ENCODE data around the gene PPP2R2B.

PPP2R2B gene

GRCh38 chr5:146698651-146699050 is 179.9 kb downstream of the PPP2R2B start:
- no peak overlapping the region for H4K91ac ChIP-seq (ENCODE audit: low read depth, low read length)
- H3K27ac ChIP-seq (ENCODE audit: low read depth, low read length): no peak overlapping the region
- no peak overlapping the region for H2AK5ac ChIP-seq (ENCODE audit: low read length)
- no peak overlapping the region for H3K9ac ChIP-seq (ENCODE audit: low read length)
- no peak overlapping the region for H2AFZ ChIP-seq (ENCODE audit: insufficient read depth, low read length, poor library complexity)
- H3K79me2 ChIP-seq (ENCODE audit: control insufficient read depth, insufficient read depth, low read length, poor library complexity): no peaks in the 10 kb centered on the region
- no peak overlapping the region for H3K23ac ChIP-seq (ENCODE audit: low read length)
- no peaks in the 10 kb centered on the region for H3K27me3 ChIP-seq (ENCODE audit: insufficient read depth, low read length)
- no peak overlapping the region for H3K4me3 ChIP-seq (ENCODE audit: low read depth, low read length)
- no peak overlapping the region for H3K4me2 ChIP-seq (ENCODE audit: low read length)
- H4K12ac ChIP-seq (ENCODE audit: low read depth, low read length): no peak overlapping the region
- H3K4ac ChIP-seq (ENCODE audit: low read depth, low read length): no peak overlapping the region
- peak; percentile 24 to 73 for DNase-seq
- H2BK12ac ChIP-seq (ENCODE audit: low read length): no peak overlapping the region
- no peak overlapping the region for H3K18ac ChIP-seq (ENCODE audit: low read length)
- no peaks in the 10 kb centered on the region for H3K4me1 ChIP-seq (ENCODE audit: control insufficient read depth in 1 of 2, insufficient read depth in 2 of 2, low read length in 2 of 2)
- no peaks in the 10 kb centered on the region for H3K79me1 ChIP-seq (ENCODE audit: low read length)
- no peak overlapping the region for H3K14ac ChIP-seq (ENCODE audit: low read length)
- H3K9me3 ChIP-seq (ENCODE audit: insufficient read depth, low read depth, low read length): no peaks in the 10 kb centered on the region
- H3K36me3 ChIP-seq (ENCODE audit: control insufficient read depth in 1 of 2, insufficient read depth in 2 of 2, low read length in 2 of 2): no peaks in the 10 kb centered on the region
- WGBS (ENCODE audit: extremely low coverage, insufficient coverage, insufficient read length): no CpG with 5 or more reads among the region's 1 CpG
- no peak overlapping the region for H4K8ac ChIP-seq (ENCODE audit: low read depth, low read length)
- H2BK5ac ChIP-seq (ENCODE audit: low read depth, low read length, poor library complexity): no peak overlapping the region
- no peak overlapping the region for H2BK120ac ChIP-seq (ENCODE audit: insufficient read depth, low read length, poor library complexity)

GRCh38 chr5:146697211-146697610 is 181.3 kb downstream of the PPP2R2B start:
- no peak overlapping the region for H4K91ac ChIP-seq (ENCODE audit: low read depth, low read length)
- no peak overlapping the region for H2BK120ac ChIP-seq (ENCODE audit: insufficient read depth, low read length, poor library complexity)
- no peak overlapping the region for H3K4me2 ChIP-seq (ENCODE audit: low read length)
- no peak overlapping the region for H3K14ac ChIP-seq (ENCODE audit: low read length)
- H3K27ac ChIP-seq (ENCODE audit: low read depth, low read length): no peak overlapping the region
- no peak overlapping the region for H2BK5ac ChIP-seq (ENCODE audit: low read depth, low read length, poor library complexity)
- H3K9ac ChIP-seq (ENCODE audit: low read length): no peak overlapping the region
- H2BK12ac ChIP-seq (ENCODE audit: low read length): no peak overlapping the region
- H2AK5ac ChIP-seq (ENCODE audit: low read length): no peak overlapping the region
- no peak overlapping the region for H2AFZ ChIP-seq (ENCODE audit: insufficient read depth, low read length, poor library complexity)
- no peaks in the 10 kb centered on the region for H3K36me3 ChIP-seq (ENCODE audit: control insufficient read depth in 1 of 2, insufficient read depth in 2 of 2, low read length in 2 of 2)
- no peaks in the 10 kb centered on the region for H3K79me1 ChIP-seq (ENCODE audit: low read length)
- no peak overlapping the region for H4K12ac ChIP-seq (ENCODE audit: low read depth, low read length)
- H3K4me1 ChIP-seq (ENCODE audit: control insufficient read depth in 1 of 2, insufficient read depth in 2 of 2, low read length in 2 of 2): no peaks in the 10 kb centered on the region
- no peaks in the 10 kb centered on the region for H3K79me2 ChIP-seq (ENCODE audit: control insufficient read depth, insufficient read depth, low read length, poor library complexity)
- H4K8ac ChIP-seq (ENCODE audit: low read depth, low read length): no peak overlapping the region
- no peaks in the 10 kb centered on the region for H3K9me3 ChIP-seq (ENCODE audit: insufficient read depth, low read depth, low read length)
- no peaks in the 10 kb centered on the region for H3K27me3 ChIP-seq (ENCODE audit: insufficient read depth, low read length)
- H3K4me3 ChIP-seq (ENCODE audit: low read depth, low read length): no peak overlapping the region
- no peak overlapping the region for H3K4ac ChIP-seq (ENCODE audit: low read depth, low read length)
- H3K18ac ChIP-seq (ENCODE audit: low read length): no peak overlapping the region
- no peak overlapping the region for H3K23ac ChIP-seq (ENCODE audit: low read length)
- no peak for DNase-seq

GRCh38 chr5:146695646-146696045 is 182.9 kb downstream of the PPP2R2B start:
- no peak overlapping the region for H2BK12ac ChIP-seq (ENCODE audit: low read length)
- H3K79me2 ChIP-seq (ENCODE audit: control insufficient read depth, insufficient read depth, low read length, poor library complexity): no peaks in the 10 kb centered on the region
- no peak overlapping the region for H4K8ac ChIP-seq (ENCODE audit: low read depth, low read length)
- no peaks in the 10 kb centered on the region for H3K79me1 ChIP-seq (ENCODE audit: low read length)
- H3K4me1 ChIP-seq (ENCODE audit: control insufficient read depth in 1 of 2, insufficient read depth in 2 of 2, low read length in 2 of 2): no peaks in the 10 kb centered on the region
- H3K23ac ChIP-seq (ENCODE audit: low read length): no peak overlapping the region
- H3K4ac ChIP-seq (ENCODE audit: low read depth, low read length): no peak overlapping the region
- no peaks in the 10 kb centered on the region for H3K27me3 ChIP-seq (ENCODE audit: insufficient read depth, low read length)
- no peak overlapping the region for H3K4me2 ChIP-seq (ENCODE audit: low read length)
- H3K9me3 ChIP-seq (ENCODE audit: insufficient read depth, low read depth, low read length): no peaks in the 10 kb centered on the region
- no peak overlapping the region for H3K14ac ChIP-seq (ENCODE audit: low read length)
- H2BK120ac ChIP-seq (ENCODE audit: insufficient read depth, low read length, poor library complexity): no peak overlapping the region
- H2BK5ac ChIP-seq (ENCODE audit: low read depth, low read length, poor library complexity): no peak overlapping the region
- no peak overlapping the region for H4K12ac ChIP-seq (ENCODE audit: low read depth, low read length)
- H4K91ac ChIP-seq (ENCODE audit: low read depth, low read length): no peak overlapping the region
- WGBS (ENCODE audit: extremely low coverage, insufficient coverage, insufficient read length): no CpG with 5 or more reads among the region's 1 CpG
- no peaks in the 10 kb centered on the region for H3K36me3 ChIP-seq (ENCODE audit: control insufficient read depth in 1 of 2, insufficient read depth in 2 of 2, low read length in 2 of 2)
- H3K27ac ChIP-seq (ENCODE audit: low read depth, low read length): no peak overlapping the region
- DNase-seq: no peak
- no peak overlapping the region for H3K4me3 ChIP-seq (ENCODE audit: low read depth, low read length)
- H2AK5ac ChIP-seq (ENCODE audit: low read length): no peak overlapping the region
- H3K18ac ChIP-seq (ENCODE audit: low read length): no peak overlapping the region
- H3K9ac ChIP-seq (ENCODE audit: low read length): no peak overlapping the region
- no peak overlapping the region for H2AFZ ChIP-seq (ENCODE audit: insufficient read depth, low read length, poor library complexity)

- WGBS (ENCODE audit: extremely low coverage, insufficient coverage, insufficient read length): no CpG with 5 or more reads among the region's 6 CpGs
- H3K18ac ChIP-seq (ENCODE audit: low read length): no peak overlapping the region
- H3K79me1 ChIP-seq (ENCODE audit: low read length): no peaks in the 10 kb centered on the region
Measured at GRCh38 chr5:146690880-146691355, 187.6 kb downstream of the PPP2R2B start.

More at GRCh38 chr5:146690880-146691355, 187.6 kb downstream of the PPP2R2B start:
- Histone ChIP-seq H3K9me3 (ENCODE audit: insufficient read depth, low read depth, low read length) (no peaks in the 10 kb centered on the region), H3K23ac (ENCODE audit: low read length) (no peak overlapping the region), H3K79me2 (ENCODE audit: control insufficient read depth, insufficient read depth, low read length, poor library complexity) (no peaks in the 10 kb centered on the region), H3K9ac (ENCODE audit: low read length) (no peak overlapping the region), H4K91ac (ENCODE audit: low read depth, low read length) (no peak overlapping the region), H3K4ac (ENCODE audit: low read depth, low read length) (no peak overlapping the region), H3K4me1 (ENCODE audit: control insufficient read depth in 1 of 2, insufficient read depth in 2 of 2, low read length in 2 of 2) (no peaks in the 10 kb centered on the region), H2AFZ (ENCODE audit: insufficient read depth, low read length, poor library complexity) (no peak overlapping the region), H3K36me3 (ENCODE audit: control insufficient read depth in 1 of 2, insufficient read depth in 2 of 2, low read length in 2 of 2) (no peaks in the 10 kb centered on the region), H4K12ac (ENCODE audit: low read depth, low read length) (no peak overlapping the region), H3K4me3 (ENCODE audit: low read depth, low read length) (no peak overlapping the region), H2AK5ac (ENCODE audit: low read length) (no peak overlapping the region), H3K4me2 (ENCODE audit: low read length) (no peak overlapping the region), H3K14ac (ENCODE audit: low read length) (no peak overlapping the region), H3K27ac (ENCODE audit: low read depth, low read length) (no peak overlapping the region), H4K8ac (ENCODE audit: low read depth, low read length) (no peak overlapping the region), H2BK120ac (ENCODE audit: insufficient read depth, low read length, poor library complexity) (no peak overlapping the region), H2BK12ac (ENCODE audit: low read length) (no peak overlapping the region), H2BK5ac (ENCODE audit: low read depth, low read length, poor library complexity) (no peak overlapping the region), H3K27me3 (ENCODE audit: insufficient read depth, low read length) (no peaks in the 10 kb centered on the region)
- DNase-seq: no peak

Data from trophoblast cell (in vitro differentiated cells and primary cell).